GM12801 (cell line): Measurements from ENCODE around the gene NKRF.

Experiments used
- TF ChIP-seq, protein P1 (sequence below): IDR thresholded peaks from one replicate; pipeline ENCODE4 v1.5.1; 2011; ENCODE audit warnings: control low read depth; ENCODE audit not compliant: insufficient read length; ENCODE audit errors: extremely low read depth

The NKRF gene

DNA sequence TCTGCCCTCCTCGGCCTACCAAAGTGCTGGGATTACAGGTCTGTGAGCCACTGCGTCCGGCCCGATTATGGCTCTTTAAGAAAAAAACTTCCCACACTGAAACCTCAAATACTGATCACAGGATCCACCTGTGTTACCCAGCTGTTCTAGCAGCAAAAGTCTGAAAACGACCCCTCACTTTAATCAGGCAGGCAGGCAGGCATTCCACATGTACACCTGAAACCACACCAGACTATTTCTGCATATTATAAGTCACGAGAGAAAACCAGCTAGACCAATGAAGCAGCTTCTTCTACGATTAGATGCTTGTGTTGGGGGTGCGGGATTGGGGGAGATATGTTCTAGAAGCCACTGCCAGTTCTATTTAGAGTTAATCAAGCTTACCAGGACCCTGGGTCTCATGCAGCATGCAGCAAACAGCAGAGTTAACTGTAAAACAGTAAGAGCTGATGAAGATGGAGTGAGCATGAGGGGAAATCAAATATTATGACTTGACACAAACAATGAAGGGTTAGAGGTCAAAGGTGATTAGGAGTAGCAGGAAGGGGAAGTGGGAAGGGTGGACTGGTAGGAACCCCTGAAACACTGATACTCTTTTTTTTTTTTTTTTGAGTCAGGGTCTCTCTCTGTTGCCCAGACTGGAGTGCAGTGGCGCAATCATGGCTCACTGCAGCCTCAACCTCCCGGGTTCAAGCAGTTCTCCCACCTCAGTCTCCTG is 18.9 kb upstream of the NKRF start:
- TF ChIP-seq, protein P1, sequence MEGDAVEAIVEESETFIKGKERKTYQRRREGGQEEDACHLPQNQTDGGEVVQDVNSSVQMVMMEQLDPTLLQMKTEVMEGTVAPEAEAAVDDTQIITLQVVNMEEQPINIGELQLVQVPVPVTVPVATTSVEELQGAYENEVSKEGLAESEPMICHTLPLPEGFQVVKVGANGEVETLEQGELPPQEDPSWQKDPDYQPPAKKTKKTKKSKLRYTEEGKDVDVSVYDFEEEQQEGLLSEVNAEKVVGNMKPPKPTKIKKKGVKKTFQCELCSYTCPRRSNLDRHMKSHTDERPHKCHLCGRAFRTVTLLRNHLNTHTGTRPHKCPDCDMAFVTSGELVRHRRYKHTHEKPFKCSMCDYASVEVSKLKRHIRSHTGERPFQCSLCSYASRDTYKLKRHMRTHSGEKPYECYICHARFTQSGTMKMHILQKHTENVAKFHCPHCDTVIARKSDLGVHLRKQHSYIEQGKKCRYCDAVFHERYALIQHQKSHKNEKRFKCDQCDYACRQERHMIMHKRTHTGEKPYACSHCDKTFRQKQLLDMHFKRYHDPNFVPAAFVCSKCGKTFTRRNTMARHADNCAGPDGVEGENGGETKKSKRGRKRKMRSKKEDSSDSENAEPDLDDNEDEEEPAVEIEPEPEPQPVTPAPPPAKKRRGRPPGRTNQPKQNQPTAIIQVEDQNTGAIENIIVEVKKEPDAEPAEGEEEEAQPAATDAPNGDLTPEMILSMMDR = no peak

DNA sequence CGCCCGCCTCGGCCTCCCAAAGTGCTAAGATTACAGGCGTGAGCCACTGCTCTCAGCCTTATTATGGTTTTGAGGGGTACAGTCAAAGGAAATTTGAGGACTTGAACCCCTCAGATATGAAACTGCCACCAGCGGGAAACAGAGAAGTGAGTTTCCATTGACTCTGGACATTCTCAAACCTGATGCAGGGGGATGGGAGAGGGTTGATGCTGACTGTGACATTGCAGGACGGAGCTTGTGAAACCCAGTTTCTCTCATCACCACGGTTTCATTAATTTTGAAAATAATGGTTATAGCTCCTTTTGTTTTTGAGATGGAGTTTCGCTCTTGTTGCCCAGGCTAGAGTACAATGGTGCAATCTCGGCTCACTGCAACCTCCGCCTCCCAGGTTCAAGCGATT is 18.2 kb upstream of the NKRF start:
- TF ChIP-seq, protein P1 = no peak

DNA sequence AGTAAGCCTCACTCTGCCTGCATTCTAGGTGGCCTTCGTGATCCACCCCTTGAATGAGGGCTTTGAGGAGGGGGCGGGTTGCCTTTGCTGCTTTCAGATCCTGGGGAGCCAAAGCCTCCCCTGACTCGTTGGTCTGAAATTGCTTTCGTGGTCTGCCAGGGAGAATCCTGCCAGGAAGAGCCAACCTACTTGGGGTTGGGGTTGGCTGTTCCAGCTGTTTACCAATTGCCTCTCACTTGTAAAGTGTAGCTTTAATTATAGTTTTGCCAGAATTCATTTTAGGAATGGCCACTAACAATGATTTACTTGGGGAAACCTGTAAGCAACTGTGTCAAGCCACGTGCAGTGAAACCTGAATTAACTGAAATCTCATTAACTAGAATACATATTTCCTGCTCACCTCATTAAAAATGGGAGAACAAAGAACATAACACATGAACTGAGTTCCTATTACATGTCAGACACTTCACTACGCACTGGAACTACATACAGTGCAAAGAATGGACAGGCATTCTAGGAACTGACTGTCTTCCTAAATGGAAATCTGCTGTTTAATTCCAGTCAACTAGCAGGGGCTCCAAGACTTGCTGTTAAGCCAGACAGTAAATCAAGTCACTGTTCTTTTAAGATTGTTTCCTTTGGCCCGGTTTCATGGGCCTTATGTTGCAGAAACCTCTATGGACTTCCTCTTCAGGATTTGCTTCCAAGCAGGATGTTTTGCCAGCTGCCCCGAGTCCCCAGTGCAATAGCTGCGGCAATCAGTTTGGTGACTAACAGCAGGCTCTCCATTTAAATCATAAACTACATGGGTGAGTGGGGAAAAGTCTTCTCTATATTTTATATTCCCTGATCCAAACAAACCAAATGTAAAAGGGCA is 16.4 kb upstream of the NKRF start:
- TF ChIP-seq, protein P1 = no peak

DNA sequence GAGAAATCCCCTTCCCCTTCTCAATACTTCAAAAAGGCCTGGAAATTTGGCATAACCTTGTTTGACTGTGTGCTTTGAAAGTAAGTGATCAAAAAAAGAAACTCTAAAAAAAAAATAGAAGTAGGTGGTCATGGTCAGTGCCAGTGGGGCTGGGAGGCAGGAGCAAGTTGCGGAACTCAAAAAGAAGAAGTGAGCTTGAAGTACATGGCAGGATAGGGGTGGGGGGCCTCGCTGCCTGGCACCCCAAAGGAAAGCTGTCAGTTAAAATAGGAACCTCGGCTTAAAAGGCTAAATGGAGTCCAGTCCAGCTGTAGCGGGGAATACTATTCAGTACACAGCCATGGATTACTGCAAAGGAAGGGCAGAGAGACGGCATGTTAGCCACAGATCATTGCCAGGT is 12.2 kb upstream of the NKRF start:
- TF ChIP-seq, protein P1 = no peak

DNA sequence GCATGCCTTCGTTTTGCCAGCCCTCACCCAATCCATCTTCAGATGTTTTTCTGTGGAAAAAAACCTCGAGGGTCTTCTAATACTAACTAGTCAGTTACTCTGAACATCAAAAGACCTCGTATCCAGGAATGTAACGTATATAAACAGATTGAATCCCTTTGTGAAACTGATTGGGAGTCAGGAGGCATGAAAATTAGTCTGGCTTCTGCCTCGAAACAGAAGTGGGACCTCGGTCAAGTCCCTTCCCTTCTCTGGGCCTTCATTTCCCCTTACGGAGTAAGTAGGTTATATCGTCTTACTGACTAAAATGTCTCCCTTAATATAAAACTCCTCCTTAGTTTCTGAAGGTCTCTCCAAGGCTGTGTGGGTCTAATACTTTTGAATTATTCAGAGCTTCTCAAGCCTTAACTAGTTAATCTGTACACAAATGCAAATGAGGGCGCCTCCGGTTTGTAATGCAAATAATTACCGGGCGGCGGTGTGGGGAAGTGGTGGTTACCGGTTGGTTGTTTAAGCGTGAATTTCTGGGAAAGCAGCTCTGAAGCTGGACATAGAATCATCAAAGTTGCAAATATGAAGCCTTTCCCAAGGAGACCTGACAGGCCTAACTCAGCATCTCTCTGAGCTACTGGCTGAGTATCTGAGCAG is 11.4 kb upstream of the NKRF start:
- TF ChIP-seq, protein P1 = no peak

DNA sequence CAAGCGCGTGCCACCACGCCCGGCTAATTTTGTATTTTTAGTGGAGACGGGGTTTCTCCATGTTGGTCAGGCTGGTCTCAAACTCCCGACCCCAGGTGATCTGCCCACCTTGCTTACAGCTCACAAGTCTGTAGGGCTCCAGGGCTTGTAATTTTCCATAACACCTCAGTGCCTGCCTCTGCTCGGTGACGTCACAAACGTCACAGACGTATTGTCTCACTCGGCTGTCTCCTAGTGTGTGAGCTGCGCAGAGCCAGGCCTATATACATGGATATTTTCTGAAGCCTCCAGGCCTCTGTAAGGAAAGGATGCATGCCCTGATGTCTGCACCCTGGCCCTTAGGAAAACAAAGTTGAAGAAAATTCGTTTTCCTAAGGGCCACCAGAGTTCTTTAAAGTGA is 8.6 kb upstream of the NKRF start:
- TF ChIP-seq, protein P1 = no peak

DNA sequence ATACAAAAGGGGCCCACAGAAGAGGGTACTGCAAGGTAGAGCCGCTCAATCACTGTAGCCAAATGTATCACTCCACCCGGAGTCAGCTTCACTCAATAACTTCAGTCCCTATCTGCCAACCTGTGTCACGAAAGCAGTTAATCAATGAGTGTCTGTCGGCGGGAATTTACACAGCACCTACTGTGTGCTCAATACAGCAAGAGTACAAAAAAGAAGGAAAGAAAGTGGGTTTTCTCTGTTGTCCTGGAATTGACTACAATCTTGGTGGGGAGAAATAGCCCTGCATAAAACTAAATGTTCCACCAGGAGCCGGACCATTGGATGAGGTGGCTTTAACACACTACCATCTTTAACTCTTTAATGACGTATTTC is 780 bp upstream of the NKRF start:
- TF ChIP-seq, protein P1 = no peak
